GM23338 (cell line): Measurements from ENCODE around the gene ALDH3A2.

Experiments
- CREB1 ChIP-seq: fragments of 250-450 bp; sonication (Bioruptor Pico); IDR thresholded peaks from 2 replicates; pipeline ENCODE4 v1.5.0; 2020; ENCODE audit warnings: low read depth, mild to moderate bottlenecking, moderate library complexity
- CTCF ChIP-seq, 2 experiments: fragments of 200-600 bp in 1 of 2; sonication (generic) in 1 of 2; conservative IDR thresholded peaks; 2 replicates each; pipeline versions ENCODE4 v1.5.1 to v1.6.1; 2016 to 2017; ENCODE audit warnings: antibody characterized with exemption in 2 of 2, low read depth in 2 of 2, mild to moderate bottlenecking in 2 of 2, moderate library complexity in 1 of 2
- EZH2phosphoT487 ChIP-seq: fragments of 200-600 bp; sonication (generic); IDR thresholded peaks from one replicate; pipeline ENCODE4 v1.8.1; 2018; ENCODE audit warnings: antibody characterized with exemption; ENCODE audit not compliant: unreplicated experiment
- TF ChIP-seq, protein P1 (sequence below): IDR thresholded peaks from one replicate; pipeline ENCODE4 v1.6.1; 2018; ENCODE audit warnings: antibody characterized with exemption; ENCODE audit not compliant: unreplicated experiment

DNA sequence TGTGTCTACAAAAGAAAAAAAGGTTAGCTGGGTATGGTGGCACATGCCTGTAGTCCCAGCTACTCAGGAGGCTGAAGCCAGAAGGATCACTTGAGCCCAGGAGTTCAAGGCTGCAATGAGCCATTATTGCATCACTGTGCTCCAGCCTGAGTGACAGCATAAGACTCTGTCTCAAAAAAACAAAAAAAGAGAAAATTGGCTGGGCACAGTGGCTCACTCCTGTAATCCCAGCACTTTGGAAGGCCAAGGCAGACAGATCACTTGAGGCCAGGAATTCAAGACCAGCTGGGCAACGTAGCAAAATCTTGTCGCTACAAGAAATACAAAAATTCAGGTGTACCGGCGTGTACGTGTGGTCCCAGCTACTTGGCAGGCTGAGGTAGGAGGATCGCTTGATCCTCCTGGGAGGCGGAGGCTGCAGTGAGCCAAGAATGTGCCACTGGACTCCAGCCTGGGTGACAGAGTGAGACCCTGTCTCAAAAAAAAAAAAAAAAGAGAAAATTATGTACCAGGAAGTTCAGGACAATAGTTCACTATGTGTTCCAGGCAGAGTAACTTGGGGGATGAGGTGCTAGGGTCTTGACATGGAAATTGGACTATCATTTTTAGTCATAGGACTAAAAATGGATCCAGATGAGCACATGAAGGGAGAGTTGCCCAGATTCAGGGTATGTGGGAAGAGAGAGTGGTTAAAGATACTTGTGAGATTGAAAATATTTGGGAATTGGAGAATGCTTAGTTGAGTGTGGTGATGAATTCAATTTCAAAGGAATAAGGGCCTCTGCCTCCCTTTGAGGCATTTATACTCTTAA is 11.0 kb downstream of the ALDH3A2 start:
- TF ChIP-seq EZH2phosphoT487: no peak
- no peak for TF ChIP-seq CTCF (conservative IDR thresholded peaks at IDR 0.05; ENCODE audit: low read depth in 2 of 2)
- TF ChIP-seq, protein P1, sequence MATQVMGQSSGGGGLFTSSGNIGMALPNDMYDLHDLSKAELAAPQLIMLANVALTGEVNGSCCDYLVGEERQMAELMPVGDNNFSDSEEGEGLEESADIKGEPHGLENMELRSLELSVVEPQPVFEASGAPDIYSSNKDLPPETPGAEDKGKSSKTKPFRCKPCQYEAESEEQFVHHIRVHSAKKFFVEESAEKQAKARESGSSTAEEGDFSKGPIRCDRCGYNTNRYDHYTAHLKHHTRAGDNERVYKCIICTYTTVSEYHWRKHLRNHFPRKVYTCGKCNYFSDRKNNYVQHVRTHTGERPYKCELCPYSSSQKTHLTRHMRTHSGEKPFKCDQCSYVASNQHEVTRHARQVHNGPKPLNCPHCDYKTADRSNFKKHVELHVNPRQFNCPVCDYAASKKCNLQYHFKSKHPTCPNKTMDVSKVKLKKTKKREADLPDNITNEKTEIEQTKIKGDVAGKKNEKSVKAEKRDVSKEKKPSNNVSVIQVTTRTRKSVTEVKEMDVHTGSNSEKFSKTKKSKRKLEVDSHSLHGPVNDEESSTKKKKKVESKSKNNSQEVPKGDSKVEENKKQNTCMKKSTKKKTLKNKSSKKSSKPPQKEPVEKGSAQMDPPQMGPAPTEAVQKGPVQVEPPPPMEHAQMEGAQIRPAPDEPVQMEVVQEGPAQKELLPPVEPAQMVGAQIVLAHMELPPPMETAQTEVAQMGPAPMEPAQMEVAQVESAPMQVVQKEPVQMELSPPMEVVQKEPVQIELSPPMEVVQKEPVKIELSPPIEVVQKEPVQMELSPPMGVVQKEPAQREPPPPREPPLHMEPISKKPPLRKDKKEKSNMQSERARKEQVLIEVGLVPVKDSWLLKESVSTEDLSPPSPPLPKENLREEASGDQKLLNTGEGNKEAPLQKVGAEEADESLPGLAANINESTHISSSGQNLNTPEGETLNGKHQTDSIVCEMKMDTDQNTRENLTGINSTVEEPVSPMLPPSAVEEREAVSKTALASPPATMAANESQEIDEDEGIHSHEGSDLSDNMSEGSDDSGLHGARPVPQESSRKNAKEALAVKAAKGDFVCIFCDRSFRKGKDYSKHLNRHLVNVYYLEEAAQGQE: no peak
- no peak for TF ChIP-seq CREB1 (CRISPR knock-in tag)
